Measurements from ENCODE around the gene RPS19BP1. TPM values are rescaled to one million over a fixed set of nuclear protein-coding genes. Genes with fewer than 3 reads are reported as not detected.
A peak's percentile ranks its signal among the peaks of the same experiment; 100 is the strongest.

The RPS19BP1 gene
- total and polyA plus RNA-seq, 5 experiments from 2014 or later: 76.1 to 129 (median 122) TPM

DNA sequence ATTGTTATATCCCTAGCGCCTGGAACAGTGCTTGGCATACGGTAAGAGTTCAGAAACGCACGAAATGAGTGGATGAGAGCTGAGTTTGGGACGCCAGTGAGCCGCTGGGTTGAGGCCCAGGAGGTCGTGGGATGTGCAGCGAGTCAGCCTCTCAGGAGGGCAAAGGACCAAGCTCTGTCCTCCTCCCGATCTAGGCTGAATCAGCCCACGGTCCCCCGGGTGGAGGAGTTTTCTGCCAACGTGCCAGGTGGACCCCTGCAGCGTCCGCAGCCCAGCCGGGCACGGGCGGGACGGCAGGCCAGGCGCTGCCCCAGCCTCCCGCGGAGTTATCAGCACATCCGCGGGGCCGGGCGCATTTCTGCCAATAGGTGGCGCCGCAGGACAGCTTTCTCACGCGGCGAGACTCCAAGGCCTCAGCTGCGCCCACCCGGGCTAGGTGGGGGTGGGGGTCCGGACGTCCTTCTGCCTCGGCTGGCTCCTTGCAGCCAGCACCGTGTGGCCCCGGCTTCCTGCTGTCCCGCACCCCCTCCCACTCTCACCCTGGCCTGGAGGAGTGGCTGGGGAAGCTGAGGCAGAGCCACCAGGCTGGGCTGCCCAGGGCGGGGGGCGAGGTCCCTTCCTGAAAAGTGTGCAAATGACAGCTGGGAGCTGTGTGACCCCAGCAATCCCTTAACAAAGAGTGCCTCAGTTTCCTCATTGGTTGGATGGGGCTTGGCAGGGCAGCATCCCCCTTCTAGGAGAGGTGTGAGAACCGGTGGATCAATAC is 2.2 kb upstream of the RPS19BP1 start:
- Mint-ChIP-seq H3K9me3 (no peaks in the 10 kb centered on the region), H3K36me3 (peaks cover 0 to 14% (median 3%) of the 10 kb centered on the region in 3 donors)
- peak; percentile 12 to 21 for ATAC-seq

DNA sequence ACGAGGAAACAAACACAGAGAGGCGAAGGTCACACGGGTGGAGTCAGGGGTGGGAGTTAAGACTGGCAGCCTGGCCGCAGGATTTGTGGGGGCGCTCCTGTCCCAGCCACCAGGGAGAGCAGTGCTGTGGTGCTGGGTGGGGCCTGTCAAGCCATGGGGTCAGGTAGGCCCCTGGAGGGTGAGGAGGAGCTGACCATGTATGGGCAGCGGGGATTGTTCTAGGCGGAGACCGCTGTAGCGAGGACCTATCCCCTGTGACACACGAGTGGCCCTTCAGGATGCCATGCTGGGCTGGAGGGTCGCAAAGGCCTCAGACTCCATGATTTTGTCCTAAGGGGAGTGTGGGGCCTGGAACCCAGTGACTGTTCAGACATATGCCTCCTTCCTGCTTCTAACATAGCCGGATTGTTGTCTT is 1.6 kb upstream of the RPS19BP1 start:
- POLR2A ChIA-PET: interaction anchor here (0.7 to 10.6 kb wide), 8 partner anchors 9 to 948 kb away, joined by 3 to 135 read pairs (median 4); partner anchors contain the start of gene ATF4
- DNase-seq (no peak), ATAC-seq (no peak)
- Mint-ChIP-seq H3K4me1 (peaks cover 21 to 46% (median 40%) of the 10 kb centered on the region in 4 donors), H3K9me3 (no peaks in the 10 kb centered on the region), H3K4me3 (no peak overlapping the region), H3K36me3 (peaks cover 0 to 20% (median 3%) of the 10 kb centered on the region in 3 donors), H3K27me3 (peaks cover 0 to 1% (median 0%) of the 10 kb centered on the region in 5 donors), H3K27ac (peak overlapping the region in 7 of 10 donors; percentile 34 to 69 (median 43))

More for the DNA sequence above, 2.2 kb upstream of the RPS19BP1 start:
- DNase-seq: peak; percentile 60 to 89 (median 80)
- POLR2A ChIA-PET: interaction anchor here (0.7 to 10.6 kb wide), 11 partner anchors 8 to 947 kb away, joined by 3 to 135 read pairs (median 3); partner anchors contain the start of gene ATF4
- H3K27ac Mint-ChIP-seq: peak overlapping the region in 7 of 10 donors; percentile 13 to 69 (median 40)
- peaks cover 19 to 40% (median 33%) of the 10 kb centered on the region in 4 donors for H3K4me1 Mint-ChIP-seq
- no peak overlapping the region for H3K4me3 Mint-ChIP-seq
- peaks cover 0 to 1% (median 0%) of the 10 kb centered on the region in 5 donors for H3K27me3 Mint-ChIP-seq

- ATAC-seq (no peak), DNase-seq (peak in 2 of 10 donors; percentile 34 to 41)
- H3K4me3 Mint-ChIP-seq: peak overlapping the region; percentile 90 to 99 (median 97)
- POLR2A ChIA-PET: interaction anchor here (0.7 to 10.6 kb wide), 11 partner anchors 8 to 451 kb away, joined by 3 to 135 read pairs (median 5); partner anchors contain the start of genes ATF4, MIEF1, RPL3 and TAB1
- peaks cover 0 to 33% (median 3%) of the 10 kb centered on the region in 3 donors for H3K36me3 Mint-ChIP-seq
- H3K9me3 Mint-ChIP-seq: no peaks in the 10 kb centered on the region
- peak overlapping the region in 8 of 10 donors; percentile 76 to 98 (median 91) for H3K27ac Mint-ChIP-seq
- peaks cover 31 to 76% (median 72%) of the 10 kb centered on the region in 4 donors for H3K4me1 Mint-ChIP-seq
- H3K27me3 Mint-ChIP-seq: peaks cover 0 to 1% (median 0%) of the 10 kb centered on the region in 5 donors
Measured at GRCh38 chr22:39530692-39531331, 1.7 kb downstream of the RPS19BP1 start.

- DNase-seq (no peak), ATAC-seq (no peak)
- Mint-ChIP-seq H3K9me3 (no peaks in the 10 kb centered on the region), H3K4me1 (peaks cover 35 to 83% (median 79%) of the 10 kb centered on the region in 4 donors), H3K27ac (peak overlapping the region in 9 of 10 donors; percentile 37 to 97 (median 89)), H3K27me3 (peaks cover 0 to 1% (median 0%) of the 10 kb centered on the region in 5 donors), H3K4me3 (peak overlapping the region in 9 of 10 donors; percentile 8 to 99 (median 75)), H3K36me3 (peaks cover 0 to 37% (median 3%) of the 10 kb centered on the region in 3 donors)
- POLR2A ChIA-PET: interaction anchor here (0.7 to 10.6 kb wide), 6 partner anchors 12 to 452 kb away, joined by 3 to 135 read pairs (median 11); partner anchors contain the start of genes ATF4, MIEF1, RPL3 and TAB1
Measured at GRCh38 chr22:39530116-39530515, 2.4 kb downstream of the RPS19BP1 start.

GRCh38 chr22:39529487-39529851 is 3.1 kb downstream of the RPS19BP1 start:
- POLR2A ChIA-PET: interaction anchor here (0.7 to 10.6 kb wide), 17 partner anchors 12 to 515 kb away, joined by 3 to 135 read pairs (median 8); partner anchors contain the start of genes ATF4, CBX7, MIEF1 and RPL3
- Mint-ChIP-seq H3K36me3 (peaks cover 0 to 42% (median 3%) of the 10 kb centered on the region in 3 donors), H3K4me3 (peak overlapping the region; percentile 52 to 97 (median 74)), H3K4me1 (peaks cover 40 to 88% (median 85%) of the 10 kb centered on the region in 4 donors), H3K9me3 (no peaks in the 10 kb centered on the region), H3K27ac (peak overlapping the region in 7 of 10 donors; percentile 37 to 97 (median 87)), H3K27me3 (peaks cover 0 to 1% (median 0%) of the 10 kb centered on the region in 5 donors)
- ATAC-seq (no peak), DNase-seq (no peak)

- H3K4me1 Mint-ChIP-seq: peaks cover 39 to 90% (median 85%) of the 10 kb centered on the region in 4 donors
- peaks cover 0 to 47% (median 3%) of the 10 kb centered on the region in 3 donors for H3K36me3 Mint-ChIP-seq
- peak overlapping the region; percentile 37 to 97 (median 86) for H3K27ac Mint-ChIP-seq
- ATAC-seq (peak; percentile 31 to 43), DNase-seq (peak; percentile 84 to 95 (median 90))
- H3K9me3 Mint-ChIP-seq: no peaks in the 10 kb centered on the region
- H3K27me3 Mint-ChIP-seq: peaks cover 0 to 1% (median 0%) of the 10 kb centered on the region in 5 donors
- POLR2A ChIA-PET: interaction anchor here (0.5 to 10.6 kb wide), 21 partner anchors 11 to 828 kb away, joined by 3 to 135 read pairs (median 7); partner anchors contain the start of genes ATF4, CBX6, CBX7 and MIEF1
- peak overlapping the region; percentile 52 to 97 (median 74) for H3K4me3 Mint-ChIP-seq
Measured at GRCh38 chr22:39528681-39529486, 3.7 kb downstream of the RPS19BP1 start.

GRCh38 chr22:39528080-39528661 is 4.4 kb downstream of the RPS19BP1 start:
- Mint-ChIP-seq H3K4me3 (peak overlapping the region in 5 of 10 donors; percentile 18 to 97 (median 74)), H3K27me3 (peaks cover 0 to 1% (median 0%) of the 10 kb centered on the region in 5 donors), H3K9me3 (no peaks in the 10 kb centered on the region), H3K36me3 (peaks cover 0 to 51% (median 3%) of the 10 kb centered on the region in 3 donors), H3K27ac (peak overlapping the region in 9 of 10 donors; percentile 48 to 92 (median 85)), H3K4me1 (peaks cover 40 to 94% (median 89%) of the 10 kb centered on the region in 4 donors)
- POLR2A ChIA-PET: interaction anchor here (1.0 to 10.6 kb wide), 12 partner anchors 10 to 656 kb away, joined by 3 to 135 read pairs (median 9); partner anchors contain the start of genes ATF4, CBX6, CBX7 and MIEF1
- ATAC-seq: no peak
- DNase-seq: no peak

- Mint-ChIP-seq H3K4me1 (peaks cover 39 to 96% (median 92%) of the 10 kb centered on the region in 4 donors), H3K4me3 (peak overlapping the region in 8 of 10 donors; percentile 22 to 97 (median 56)), H3K27me3 (no peaks in the 10 kb centered on the region), H3K36me3 (peaks cover 0 to 58% (median 6%) of the 10 kb centered on the region in 3 donors), H3K27ac (peak overlapping the region; percentile 39 to 93 (median 84)), H3K9me3 (no peaks in the 10 kb centered on the region)
- ATAC-seq (no peak), DNase-seq (no peak)
- POLR2A ChIA-PET: interaction anchor here (0.6 to 10.6 kb wide), 7 partner anchors 10 to 368 kb away, joined by 6 to 135 read pairs (median 11); partner anchors contain the start of genes ATF4, MIEF1, RPL3 and TAB1
Measured at GRCh38 chr22:39527481-39527961, 5.0 kb downstream of the RPS19BP1 start.

DNA sequence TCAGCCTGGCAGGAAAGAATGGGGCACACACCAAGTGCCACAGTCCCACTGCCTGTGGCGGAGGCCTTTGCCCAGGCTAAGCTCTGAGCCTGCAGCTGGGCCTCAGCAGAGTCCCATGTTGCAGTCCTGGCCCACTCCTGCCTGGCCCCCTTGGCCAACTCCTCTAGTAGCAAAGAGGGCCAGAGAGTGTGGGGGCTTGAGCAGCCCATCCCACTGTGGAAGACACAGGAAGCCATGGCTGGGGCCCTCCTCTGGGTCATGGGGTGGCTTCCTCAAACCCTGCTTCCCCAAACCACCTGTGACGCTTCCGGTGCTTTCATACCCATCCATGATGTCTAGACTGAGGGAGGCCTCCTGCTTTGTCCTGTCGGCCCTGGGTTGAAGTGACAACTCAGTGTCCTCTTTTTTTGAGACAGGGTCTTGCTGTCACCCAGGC is 5.8 kb downstream of the RPS19BP1 start:
- POLR2A ChIA-PET: interaction anchor here (0.6 to 10.6 kb wide), 8 partner anchors 9 to 893 kb away, joined by 3 to 135 read pairs (median 6); partner anchors contain the start of genes ATF4 and MIEF1

GRCh38 chr22:39525658-39525975 is 6.9 kb downstream of the RPS19BP1 start:
- Mint-ChIP-seq H3K27me3 (no peaks in the 10 kb centered on the region), H3K9me3 (no peaks in the 10 kb centered on the region), H3K36me3 (peaks cover 8 to 68% (median 15%) of the 10 kb centered on the region in 3 donors), H3K4me3 (peak overlapping the region in 8 of 10 donors; percentile 7 to 74 (median 58)), H3K27ac (peak overlapping the region; percentile 56 to 94 (median 84)), H3K4me1 (peaks cover 37 to 94% (median 88%) of the 10 kb centered on the region in 4 donors)
- POLR2A ChIA-PET: interaction anchor here (0.9 to 1.7 kb wide), 4 partner anchors 10 to 126 kb away, joined by 3 to 10 read pairs (median 5); partner anchors contain the start of genes MIEF1 and TAB1
- ATAC-seq: no peak
- no peak for DNase-seq

More for the DNA sequence above, 5.8 kb downstream of the RPS19BP1 start:
- DNase-seq (peak in 1 of 10 donors; percentile 26), ATAC-seq (peak; percentile 14 to 15)
- H3K4me1 Mint-ChIP-seq: peaks cover 43 to 97% (median 95%) of the 10 kb centered on the region in 4 donors
- H3K27me3 Mint-ChIP-seq: no peaks in the 10 kb centered on the region
- peak overlapping the region in 7 of 10 donors; percentile 28 to 97 (median 59) for H3K4me3 Mint-ChIP-seq
- no peaks in the 10 kb centered on the region for H3K9me3 Mint-ChIP-seq
- H3K36me3 Mint-ChIP-seq: peaks cover 5 to 66% (median 12%) of the 10 kb centered on the region in 3 donors
- peak overlapping the region; percentile 37 to 93 (median 86) for H3K27ac Mint-ChIP-seq

Data from naive thymus-derived CD8-positive, alpha-beta T cell (primary cell).